ENCODE results near the gene KLHL35.

KLHL35 gene

GRCh38 chr11:75399344-75400145, 33.5 kb downstream of the KLHL35 start, which contains the start of gene RPS3:
TSS of gene RPS3 (plus strand) at chr11:75399518. CDS start at chr11:75399548, 30 bp downstream.
- H3K4me3 ChIP-seq (ENCODE audit: low read depth, low read length), result peak within 1 kb of the TSS; percentile 86
- TF ChIP-seq CTCF (conservative IDR thresholded peaks at IDR 0.05; ENCODE audit: low read depth, low read length), result peak; percentile 31
- DNase-seq (ENCODE audit: low read depth), result peak; percentile 93

- no peak overlapping the region for H3K4me3 ChIP-seq (ENCODE audit: low read depth, low read length)
These were observed 34.1 kb downstream of the KLHL35 start for GRCh38 chr11:75398906-75399305.

DNA sequence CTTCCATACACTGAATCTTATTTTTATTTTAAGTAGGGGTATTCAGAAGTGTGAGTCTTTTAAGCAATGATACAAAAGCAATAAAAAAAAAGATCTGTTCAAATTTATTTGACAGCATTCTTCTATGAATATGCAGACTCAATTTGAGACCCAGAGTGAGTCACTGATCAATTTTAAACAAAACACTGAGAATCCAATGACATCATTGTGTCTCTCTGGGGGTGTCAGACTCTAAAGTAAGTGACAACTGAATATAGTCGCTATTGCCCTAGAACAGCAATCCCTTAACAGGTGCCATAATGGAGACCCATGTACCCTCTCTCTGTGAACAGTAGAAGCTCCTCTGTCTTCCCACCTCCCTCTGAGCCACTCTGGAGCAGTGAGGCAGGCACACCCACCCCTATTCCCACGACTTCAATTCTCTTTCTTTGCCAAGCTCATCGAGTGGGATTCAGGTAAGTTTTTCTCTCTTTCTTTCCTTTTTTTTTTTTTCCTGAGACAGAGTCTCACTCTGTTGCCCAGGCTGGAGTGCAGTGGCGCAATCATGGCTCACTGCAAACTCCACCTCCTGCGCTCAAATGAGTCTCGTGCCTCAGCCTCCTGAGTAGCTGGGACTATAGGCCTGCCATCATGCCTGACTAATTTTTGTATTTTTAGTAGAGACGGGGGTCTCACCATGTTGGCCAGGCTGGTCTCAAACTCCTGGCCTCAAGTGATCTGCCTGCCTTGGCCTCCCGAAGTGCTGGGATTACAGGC, 38.7 kb downstream of the KLHL35 start:
- H3K4me3 ChIP-seq (ENCODE audit: low read depth, low read length), result no peak overlapping the region
- no peak for TF ChIP-seq CTCF (conservative IDR thresholded peaks at IDR 0.05; ENCODE audit: low read depth, low read length)
- no peak for DNase-seq (ENCODE audit: low read depth)

More at GRCh38 chr11:75398906-75399305, 34.1 kb downstream of the KLHL35 start:
- no peak for DNase-seq (ENCODE audit: low read depth)
- TF ChIP-seq CTCF (conservative IDR thresholded peaks at IDR 0.05; ENCODE audit: low read depth, low read length), result no peak

GRCh38 chr11:75389925-75390324, 43.1 kb downstream of the KLHL35 start:
- no peak for TF ChIP-seq CTCF (conservative IDR thresholded peaks at IDR 0.05; ENCODE audit: low read depth, low read length)
- H3K4me3 ChIP-seq (ENCODE audit: low read depth, low read length), result no peak overlapping the region
- no peak for DNase-seq (ENCODE audit: low read depth)

- no peak for DNase-seq (ENCODE audit: low read depth)
- TF ChIP-seq CTCF (conservative IDR thresholded peaks at IDR 0.05; ENCODE audit: low read depth, low read length), result no peak
- no peak overlapping the region for H3K4me3 ChIP-seq (ENCODE audit: low read depth, low read length)
These were observed 43.8 kb downstream of the KLHL35 start for GRCh38 chr11:75389276-75389605.

- peak; percentile 86 for DNase-seq (ENCODE audit: low read depth)
- peak; percentile 85 for TF ChIP-seq CTCF (conservative IDR thresholded peaks at IDR 0.05; ENCODE audit: low read depth, low read length)
- H3K4me3 ChIP-seq (ENCODE audit: low read depth, low read length), result no peak overlapping the region
These were observed 44.4 kb downstream of the KLHL35 start for GRCh38 chr11:75388386-75389275.
